Glomerular endothelial cell (primary cell): ENCODE measurements around the gene TRAFD1. TPM values are rescaled to one million over a fixed set of nuclear protein-coding genes. Genes with fewer than 3 reads are reported as not detected.

Experiments
- DNase-seq: peaks from one replicate; pipeline ENCODE4 v3.0.0-alpha.2; 2011; ENCODE audit warnings: low read depth, low spot score; ENCODE audit errors: extremely low read depth
- total RNA-seq: library from RNA; depleted of rRNA; stranded (reverse); fragments of >200 nt; gene quantifications from 2 replicates; pipeline ENCODE4 v1.2.3, GENCODE V29; 2015

TRAFD1 gene
- total RNA-seq, 1 donor from 2014 or later, result 33.4 TPM

DNA sequence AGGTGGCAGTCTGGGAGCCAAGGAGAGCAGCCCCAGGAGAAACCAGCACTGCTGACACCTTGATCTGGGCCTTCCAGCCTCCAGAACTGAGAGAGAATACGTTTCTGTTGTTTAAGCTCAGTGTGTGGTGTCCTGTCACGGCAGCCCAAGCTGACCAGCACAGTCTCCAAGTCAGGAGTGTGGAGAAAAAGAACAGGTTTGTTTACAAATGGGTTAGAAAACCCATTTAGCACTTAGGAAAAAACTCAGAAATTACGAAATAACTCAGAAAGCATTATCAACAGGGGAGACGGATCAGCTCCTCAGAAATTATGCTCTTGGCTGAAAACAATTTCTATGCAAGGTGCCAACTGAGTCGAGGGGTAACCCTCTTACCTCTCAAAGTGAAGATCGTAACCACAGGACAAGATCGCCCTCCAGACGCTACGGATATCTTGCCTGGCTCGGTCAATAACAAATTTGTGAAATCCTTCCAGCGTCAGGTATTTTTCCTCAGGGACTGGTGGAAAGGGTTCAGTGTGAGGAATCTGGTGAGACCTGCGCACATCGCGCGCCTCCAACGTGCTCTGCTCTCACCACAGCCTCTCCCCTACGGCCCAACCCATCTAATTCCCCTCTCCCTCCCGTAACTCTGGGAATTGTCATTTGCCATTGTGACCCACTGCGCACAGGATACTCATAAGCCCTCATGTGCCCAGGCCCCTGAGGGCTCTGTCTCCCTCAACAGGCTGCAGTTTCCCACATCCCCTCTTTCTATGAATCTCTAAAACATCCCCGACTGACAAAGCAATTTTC is 50.2 kb downstream of the TRAFD1 start:
- no peak for DNase-seq

- no peak for DNase-seq
Measured at GRCh38 chr12:112176321-112177010, 51.1 kb downstream of the TRAFD1 start.

- no peak for DNase-seq
Measured at GRCh38 chr12:112178796-112179195, 53.4 kb downstream of the TRAFD1 start.

GRCh38 chr12:112179341-112179740 is 54.0 kb downstream of the TRAFD1 start:
- DNase-seq, result no peak

DNA sequence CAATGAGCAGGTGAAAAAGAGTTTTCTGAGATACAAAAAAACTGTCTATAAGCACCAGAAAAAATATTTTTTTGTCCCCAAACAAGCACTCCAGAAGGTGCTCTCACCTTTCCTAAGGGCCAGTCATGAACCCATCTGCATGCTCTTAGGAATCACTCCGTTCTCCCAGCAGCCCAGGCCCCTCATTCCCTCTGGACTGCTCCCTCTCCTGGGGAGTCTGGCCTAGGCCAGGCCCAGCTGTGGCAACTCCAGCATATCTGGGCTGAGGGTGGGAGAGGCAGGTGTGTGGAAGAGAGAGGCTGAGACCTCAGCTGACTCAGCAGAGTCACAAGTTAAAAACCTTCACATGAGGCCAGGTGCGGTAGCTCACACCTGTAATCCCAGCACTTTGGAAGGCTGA is 54.6 kb downstream of the TRAFD1 start:
- no peak for DNase-seq

GRCh38 chr12:112180422-112180821 is 55.1 kb downstream of the TRAFD1 start:
- no peak for DNase-seq

DNA sequence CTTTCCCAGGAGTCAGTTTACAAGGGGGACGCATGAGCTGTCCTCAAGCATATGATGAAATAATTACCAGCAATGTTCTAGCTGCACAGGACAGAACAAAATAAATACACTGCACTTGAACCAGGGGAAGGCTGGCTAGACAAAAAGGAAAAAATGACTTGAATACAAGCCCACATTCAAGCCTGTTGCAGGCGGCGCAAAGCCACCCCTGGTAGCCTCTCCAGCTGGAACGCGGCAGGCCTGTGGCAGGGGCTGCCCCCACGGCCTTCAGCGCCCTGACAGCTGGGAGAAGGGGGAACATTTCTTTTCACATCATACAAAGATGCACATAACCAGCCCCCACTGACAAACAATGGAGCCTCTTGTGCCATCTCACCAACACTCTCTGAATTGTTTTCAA is 57.1 kb downstream of the TRAFD1 start:
- DNase-seq, result no peak

DNA sequence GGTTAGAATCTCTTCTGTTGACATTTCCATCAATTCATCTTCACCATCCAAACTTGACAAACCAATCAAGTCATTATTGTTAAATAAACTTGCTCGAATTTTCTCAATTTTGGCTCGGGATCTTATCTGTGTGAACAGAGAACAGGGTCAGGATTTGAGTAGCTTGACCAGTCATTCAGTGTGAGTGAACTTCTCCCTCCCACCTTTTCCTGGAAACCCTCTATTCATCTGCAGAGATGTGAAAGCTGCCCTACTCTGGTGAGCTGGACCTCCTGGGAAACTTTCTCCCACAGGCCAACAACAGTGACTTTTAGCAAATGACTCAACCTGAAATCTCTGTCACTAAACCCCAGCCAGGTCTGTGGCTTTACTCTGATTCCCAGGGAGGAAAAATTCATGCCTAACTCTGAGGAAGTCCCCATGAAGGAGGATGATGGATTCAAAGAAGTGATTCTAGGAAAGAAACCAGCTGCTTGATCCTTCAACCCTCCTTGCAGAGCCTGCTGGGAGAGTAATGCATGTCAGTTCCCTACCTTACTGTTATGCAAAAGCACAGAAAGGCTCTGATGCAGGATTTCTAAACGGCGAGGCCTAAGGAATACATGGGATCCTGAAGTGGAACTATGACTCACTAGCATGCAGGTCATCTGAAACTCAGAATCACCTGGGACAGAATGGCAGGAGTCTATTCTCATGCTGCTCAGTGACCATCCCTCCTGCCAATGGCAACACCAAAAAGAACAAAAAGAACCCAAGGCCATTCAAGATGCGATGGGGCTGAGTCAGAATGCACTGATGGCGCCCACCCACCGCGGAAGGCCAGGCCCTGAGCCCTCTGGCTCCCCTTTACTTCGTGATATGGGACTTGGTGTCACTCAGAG is 58.0 kb downstream of the TRAFD1 start:
- no peak for DNase-seq

GRCh38 chr12:112184056-112184887 is 58.9 kb downstream of the TRAFD1 start:
- DNase-seq, result no peak

GRCh38 chr12:112185093-112185923 is 59.9 kb downstream of the TRAFD1 start:
- no peak for DNase-seq

GRCh38 chr12:112188130-112188830 is 62.9 kb downstream of the TRAFD1 start:
- DNase-seq, result no peak

DNA sequence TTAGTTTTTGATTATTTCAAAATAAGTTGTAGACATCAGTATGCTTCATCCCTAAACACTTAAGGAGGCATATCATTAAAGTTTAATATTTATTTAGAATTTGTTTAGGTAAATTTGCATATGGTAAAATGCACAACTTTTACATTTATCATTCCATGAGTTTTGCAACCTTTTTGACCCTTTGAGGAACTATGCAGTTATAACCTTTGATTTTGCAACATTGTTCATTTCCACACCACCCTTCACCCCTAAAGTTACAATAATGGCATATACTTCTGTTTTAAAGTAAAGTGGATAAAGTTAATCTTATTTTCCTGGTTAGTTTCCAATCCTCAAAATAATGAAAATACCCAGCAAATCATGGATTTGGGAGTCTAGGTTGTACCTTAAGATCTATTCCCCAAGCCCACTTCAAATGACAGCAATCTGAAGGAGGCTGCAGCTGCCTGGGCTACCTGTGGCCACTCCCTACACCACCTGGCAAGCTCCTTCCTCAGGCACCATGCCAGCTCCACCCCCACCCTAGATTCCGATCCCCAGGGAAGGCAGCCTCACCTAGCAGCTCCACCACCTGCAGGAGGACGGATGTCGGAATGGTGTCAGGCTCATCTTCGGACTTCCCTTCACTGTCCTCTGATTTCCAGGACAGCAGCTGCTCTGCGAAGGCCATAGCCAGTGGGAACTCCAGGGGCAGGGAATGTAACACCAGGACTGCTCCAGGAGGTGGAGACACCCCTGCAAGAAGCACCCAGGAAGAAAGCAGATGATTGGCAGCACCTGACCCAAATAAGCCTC is 65.1 kb downstream of the TRAFD1 start:
- no peak for DNase-seq

GRCh38 chr12:112191201-112191600 is 65.8 kb downstream of the TRAFD1 start:
- DNase-seq, result no peak

DNA sequence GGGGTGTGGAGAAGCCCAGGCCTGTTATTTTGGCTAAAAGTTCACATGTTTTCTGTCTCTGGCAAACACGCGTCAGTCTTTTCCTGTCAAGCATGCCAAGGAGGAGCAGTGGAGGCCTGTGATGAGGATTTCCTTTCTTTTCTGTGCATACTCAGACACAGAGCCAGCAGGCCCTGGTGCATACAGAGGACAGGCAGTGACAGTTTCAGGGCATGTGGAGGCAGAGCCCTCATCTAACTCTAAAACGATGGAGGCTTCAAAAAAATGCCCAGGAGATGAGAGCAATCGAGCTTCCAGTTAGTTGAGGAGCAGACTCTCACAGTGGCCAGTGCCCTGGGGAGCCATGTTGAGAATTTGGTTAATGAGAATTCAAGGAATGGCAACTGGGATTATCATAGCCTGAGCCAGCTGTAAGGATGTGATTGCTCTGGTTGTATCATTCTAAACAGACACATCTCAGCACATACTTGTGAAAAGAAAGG is 66.5 kb downstream of the TRAFD1 start:
- no peak for DNase-seq

GRCh38 chr12:112192475-112192874 is 67.1 kb downstream of the TRAFD1 start:
- no peak for DNase-seq

DNA sequence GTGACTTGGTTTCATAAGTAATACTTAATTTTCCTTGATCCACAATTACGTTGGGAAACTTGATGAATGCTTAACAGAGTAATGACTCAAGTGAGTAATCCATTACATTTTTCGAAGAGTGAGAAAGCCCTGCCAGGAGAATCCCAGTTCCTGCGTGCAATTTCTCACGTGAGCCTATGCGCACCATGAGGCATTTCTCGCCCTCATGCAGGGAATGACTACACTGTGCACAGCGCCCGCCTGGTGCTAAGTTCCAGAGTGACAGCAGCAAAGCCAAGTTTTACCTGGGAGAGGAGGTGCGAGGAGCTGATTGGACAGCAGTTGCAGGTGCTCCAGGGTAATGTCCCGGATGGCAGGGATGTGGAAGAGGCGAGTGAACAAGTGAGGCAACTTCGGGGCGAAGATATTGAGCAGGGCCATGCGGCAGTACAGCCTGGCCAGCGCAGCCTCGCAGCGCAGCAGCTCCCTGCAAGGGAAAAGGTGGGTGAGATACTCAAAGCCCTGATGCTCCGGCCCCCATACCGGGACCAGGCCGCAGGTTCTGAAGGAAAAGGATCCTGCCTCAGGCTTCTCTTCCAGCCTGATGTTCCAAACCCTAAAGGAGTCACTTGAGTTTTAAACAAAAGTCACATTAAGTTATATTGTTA is 69.4 kb downstream of the TRAFD1 start:
- no peak for DNase-seq

GRCh38 chr12:112196196-112196875 is 71.0 kb downstream of the TRAFD1 start:
- no peak for DNase-seq
